Measurements from ENCODE around the gene LEUTX.
"Not testable (repeated sequence)": the region's sequence is repeated elsewhere in the genome, so short reads cannot be mapped to it uniquely, and the experiment has no call there.

GRCh38 chr19:39761851-39762250 is 16.8 kb upstream of the LEUTX start:
- TF ChIP-seq CTCF, EZH2, EZH2phosphoT487 (IDR thresholded peaks at IDR 0.05): not testable (repeated sequence)

All from neural progenitor cell (in vitro differentiated cells).